ENCODE measurements around the gene MEGF11. TPM values are rescaled to one million over a fixed set of nuclear protein-coding genes. Genes with fewer than 3 reads are reported as not detected.

Gene MEGF11
- total RNA-seq, 1 experiment from 2014 or later, result 1.2 TPM

- Histone ChIP-seq H4K20me1 (ENCODE audit: control insufficient read depth, insufficient read depth, insufficient read length) (no peaks in the 10 kb centered on the region), H2BK120ac (ENCODE audit: low read depth, low read length, poor library complexity, severe bottlenecking) (no peak overlapping the region), H3K14ac (ENCODE audit: insufficient read depth, low read length) (no peak overlapping the region), H2BK5ac (ENCODE audit: insufficient read length, low read length) (no peak overlapping the region), H2BK20ac (ENCODE audit: low read depth, low read length, poor library complexity, severe bottlenecking) (no peak overlapping the region), H3T11ph (ENCODE audit: low read length) (no peak overlapping the region), H4K5ac (ENCODE audit: insufficient read length, low read depth, low read length) (no peak overlapping the region), H3K9me3 (ENCODE audit: control insufficient read depth, low read depth, low read length) (no peaks in the 10 kb centered on the region), H2AFZ (ENCODE audit: low read length) (no peak overlapping the region), H2BK12ac (ENCODE audit: insufficient read length, low read depth, low read length) (no peak overlapping the region), H3K4me2 (ENCODE audit: insufficient read depth, insufficient read length, low read length) (no peak overlapping the region), H3K9ac (ENCODE audit: extremely low read depth, insufficient read length, low read length) (no peak overlapping the region), H3K4ac (ENCODE audit: low read depth, low read length) (no peak overlapping the region), H3K27me3 (ENCODE audit: insufficient read depth, low read length) (no peaks in the 10 kb centered on the region), H2BK15ac (ENCODE audit: low read depth, low read length) (no peak overlapping the region), H2AK5ac (ENCODE audit: insufficient read length, low read length) (no peak overlapping the region), H3K23ac (ENCODE audit: insufficient read length, low read depth, low read length) (no peak overlapping the region), H4K91ac (ENCODE audit: insufficient read length, low read depth, low read length) (no peak overlapping the region), H3K27ac (ENCODE audit: insufficient read length, low read depth, low read length) (no peak overlapping the region), H3K23me2 (ENCODE audit: insufficient read length, low read depth, low read length, poor library complexity, severe bottlenecking) (no peaks in the 10 kb centered on the region), H3K79me1 (ENCODE audit: insufficient read depth, low read depth, low read length, poor library complexity, severe bottlenecking) (no peaks in the 10 kb centered on the region), H3K4me1 (ENCODE audit: insufficient read depth, low read length) (no peaks in the 10 kb centered on the region; the same call in 1 of the 2 replicates), H3K79me2 (ENCODE audit: insufficient read depth, low read length) (no peaks in the 10 kb centered on the region), H4K8ac (replicated peaks; ENCODE audit: insufficient read length, low read depth, low read length) (no peak overlapping the region), H3K18ac (ENCODE audit: insufficient read length, low read depth, low read length) (no peak overlapping the region), H3K56ac (ENCODE audit: insufficient read length, low read depth, low read length) (no peak overlapping the region)
- Mint-ChIP-seq H3K4me1 (peaks cover 43 to 57% of the 10 kb centered on the region in 2 experiments), H3K27ac (no peak overlapping the region), H3K36me3 (ENCODE audit: insufficient read depth in 1 of 3, low read depth in 3 of 3) (no peaks in the 10 kb centered on the region), H3K27me3 (ENCODE audit: low read depth) (peaks cover 7% of the 10 kb centered on the region; the same call in 1 of the 2 replicates), H3K9me3 (no peaks in the 10 kb centered on the region), H3K4me3 (peak overlapping the region in 1 of 2 experiments; percentile 59; a peak in 2 of 5 replicates)
- TF ChIP-seq CTCF (conservative IDR thresholded peaks at IDR 0.05), result no peak
- DNase-seq, result no peak
- WGBS (ENCODE audit: extremely low coverage, insufficient read length, low lambda C conversion rate), result no CpG with 5 or more reads among the region's 10 CpGs
Observed at GRCh38 chr15:66019826-66020398, 233.6 kb downstream of the MEGF11 start.
